B cell (primary cell): ENCODE data around the gene CLIC6. TPM values are rescaled to one million over a fixed set of nuclear protein-coding genes. Genes with fewer than 3 reads are reported as not detected.

ENCODE experiments used
- ATAC-seq: fragments of 200-7000 bp; cut with Tn5 transposase; one replicate; pipeline ENCODE4 v1.10.0; 2021; ENCODE audit warnings: low read depth, mild to moderate bottlenecking, moderate number of reproducible peaks, moderate library complexity
- CTCF ChIA-PET: fragments of 350-600 bp; sonication (Branson Sonifier 250); formaldehyde crosslinking; loops from one replicate; lab custom pipeline; 2021; ENCODE audit warnings: antibody characterized with exemption, inconsistent platforms; lab: Charles Lee
- POLR2A ChIA-PET: fragments of 350-600 bp; sonication (Branson Sonifier 250); formaldehyde crosslinking; loops from one replicate; lab custom pipeline; 2021; ENCODE audit warnings: antibody characterized with exemption; lab: Charles Lee
- DNase-seq: peaks from one replicate; pipeline ENCODE4 v3.0.0; 2013
- H2AFZ ChIP-seq: 2 replicates; pipeline ENCODE4 v1.6.1; 2012; ENCODE audit warnings: mild to moderate bottlenecking, low read depth, low read length; ENCODE audit not compliant: insufficient read depth, poor library complexity, severe bottlenecking
- H3K27ac ChIP-seq, 2 donors: 1 replicate in 1 of 2; 2 replicates in 1 of 2; pipeline ENCODE4 v1.5.1; 2012 to 2013; ENCODE audit warnings: low read length in 2 of 2, mild to moderate bottlenecking in 2 of 2, moderate library complexity in 1 of 2
- H3K27me3 ChIP-seq, 4 experiments: fragments of 200-600 bp in 1 of 4; sonication (generic) in 1 of 4; replicated peaks in 1 of 4; 1 replicate in 2 of 4; 2 replicates in 2 of 4; pipeline versions ENCODE4 v1.6.1 to v1.7.0; 2013 to 2016; ENCODE audit warnings: low read length in 3 of 4, mild to moderate bottlenecking in 2 of 4, mixed read lengths in 1 of 4, moderate library complexity in 1 of 4; ENCODE audit not compliant: insufficient read depth in 4 of 4, control insufficient read depth in 3 of 4; ENCODE audit errors: control extremely low read depth in 1 of 4
- H3K36me3 ChIP-seq, 2 experiments: replicated peaks in 1 of 2; 1 replicate in 1 of 2; 2 replicates in 1 of 2; pipeline versions ENCODE4 v1.6.1 to v1.7.1; 2013; ENCODE audit warnings: low read length in 1 of 2; ENCODE audit not compliant: insufficient read depth in 2 of 2, control insufficient read depth in 1 of 2; ENCODE audit errors: control extremely low read depth in 1 of 2, extremely low read depth in 1 of 2
- H3K4me1 ChIP-seq, 2 donors: fragments of 200-600 bp in 1 of 2; sonication (generic) in 1 of 2; 1 replicate in 1 of 2; 2 replicates in 1 of 2; pipeline versions ENCODE4 v1.5.1 to v1.6.1; 2013 to 2017; ENCODE audit warnings: low read length in 2 of 2; ENCODE audit not compliant: control insufficient read depth in 2 of 2, insufficient read depth in 2 of 2
- H3K4me2 ChIP-seq: replicated peaks from 2 replicates; pipeline ENCODE3; 2012; ENCODE audit warnings: mild to moderate bottlenecking, low read depth, low read length; ENCODE audit not compliant: poor library complexity, severe bottlenecking
- H3K4me3 ChIP-seq, 5 experiments: fragments of 200-600 bp in 1 of 5; sonication (generic) in 1 of 5; 1 replicate in 3 of 5; 2 replicates in 2 of 5; pipeline versions ENCODE4 v1.5.1 to v1.7.0; 2011 to 2016; ENCODE audit warnings: low read length in 4 of 5, mild to moderate bottlenecking in 4 of 5, low read depth in 2 of 5, control low read depth in 1 of 5, moderate library complexity in 1 of 5; ENCODE audit not compliant: insufficient read depth in 1 of 5; ENCODE audit errors: control extremely low read depth in 1 of 5, extremely low read depth in 1 of 5
- H3K79me2 ChIP-seq: fragments of 200-600 bp; sonication (generic); one replicate; pipeline ENCODE4 v1.6.0; 2016; ENCODE audit warnings: low read length; ENCODE audit not compliant: control insufficient read depth, insufficient read depth
- H3K9ac ChIP-seq: fragments of 200-600 bp; sonication (generic); 2 replicates; pipeline ENCODE4 v1.6.1; 2017; ENCODE audit warnings: mild to moderate bottlenecking, low read length, moderate library complexity
- H3K9me3 ChIP-seq, 3 donors: one replicate each; pipeline versions ENCODE4 v1.6.1 to v1.7.1; 2013; ENCODE audit warnings: low read length in 2 of 3; ENCODE audit not compliant: control insufficient read depth in 2 of 3, insufficient read depth in 1 of 3; ENCODE audit errors: control extremely low read depth in 1 of 3
- H4K20me1 ChIP-seq: 2 replicates; pipeline ENCODE4 v1.6.0; 2012; ENCODE audit warnings: mild to moderate bottlenecking, low read length; ENCODE audit not compliant: insufficient read depth, control insufficient read depth, poor library complexity, severe bottlenecking
- H3K27ac Mint-ChIP-seq: one replicate; pipeline ENCODE4 v1.8.0; 2021; ENCODE audit warnings: mixed read lengths
- H3K27me3 Mint-ChIP-seq: one replicate; pipeline ENCODE4 v1.8.0; 2021; ENCODE audit warnings: mixed read lengths
- H3K4me1 Mint-ChIP-seq: one replicate; pipeline ENCODE4 v1.8.0; 2021; ENCODE audit warnings: mixed read lengths
- H3K4me3 Mint-ChIP-seq: one replicate; pipeline ENCODE4 v1.8.0; 2021; ENCODE audit warnings: mixed read lengths
- H3K9me3 Mint-ChIP-seq: one replicate; pipeline ENCODE4 v1.8.0; 2022; ENCODE audit warnings: mixed read lengths; ENCODE audit not compliant: insufficient read depth
- EZH2 ChIP-seq: IDR thresholded peaks from 2 replicates; pipeline ENCODE4 v1.6.1; 2012; ENCODE audit warnings: borderline replicate concordance, low read depth, mild to moderate bottlenecking, moderate library complexity, low read length; ENCODE audit not compliant: insufficient read depth, poor library complexity, severe bottlenecking
- WGBS: methylation state at CpG from one replicate; pipeline ENCODE4 v1.1.5; 2013; ENCODE audit warnings: missing lambda C conversion rate; ENCODE audit not compliant: insufficient coverage; 5-methylcytosine and 5-hydroxymethylcytosine counted together
- intact Hi-C: fragments of 100-400 bp; cut with micrococcal nuclease; formaldehyde crosslinking; loops from one replicate; pipeline ENCODE4 v1.10.0; 2022
- polyA plus RNA-seq: library from polyadenylated mRNA; depleted of rRNA; stranded (reverse); fragments of >200 nt; gene quantifications from 2 replicates; pipeline ENCODE4 v1.2.3, GENCODE V29; 2012
- total RNA-seq, 2 donors: library from RNA; stranded (reverse); fragments of 120-200 nt in 1 of 2; gene quantifications; 1 replicate in 1 of 2; 2 replicates in 1 of 2; pipeline versions ENCODE4 v1.2.3 to v1.2.4, GENCODE V29; 2013 to 2022
- TF ChIP-seq, protein P1 (sequence below): fragments of 200-600 bp; IDR thresholded peaks from one replicate; pipeline ENCODE4 v1.8.0; 2022; ENCODE audit warnings: antibody characterized with exemption, mild to moderate bottlenecking

Gene CLIC6
- total and polyA plus RNA-seq, 2 donors (not counting 1 experiment from before 2014, with no cell fraction given): 0.01 to 0.07 TPM

DNA sequence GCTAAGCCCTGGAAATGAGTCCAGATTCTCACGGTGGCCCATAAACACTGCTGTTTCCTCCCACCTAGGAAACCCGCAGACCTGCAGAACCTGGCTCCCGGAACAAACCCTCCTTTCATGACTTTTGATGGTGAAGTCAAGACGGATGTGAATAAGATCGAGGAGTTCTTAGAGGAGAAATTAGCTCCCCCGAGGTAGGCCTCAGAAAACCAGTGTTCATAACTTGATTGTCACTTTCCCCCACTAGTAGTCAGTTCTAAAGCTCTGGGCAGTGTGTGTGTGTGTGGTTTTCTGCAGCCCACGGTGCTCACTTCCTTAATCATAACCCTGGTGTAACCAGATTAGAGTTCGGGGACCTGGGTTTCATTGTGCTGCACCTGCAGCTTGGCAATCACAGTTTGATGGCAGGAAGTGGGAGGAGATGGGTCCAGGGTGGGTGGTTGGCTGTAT lies 39.1 kb downstream of the CLIC6 start:
- no peak for TF ChIP-seq EZH2
- TF ChIP-seq, protein P1, sequence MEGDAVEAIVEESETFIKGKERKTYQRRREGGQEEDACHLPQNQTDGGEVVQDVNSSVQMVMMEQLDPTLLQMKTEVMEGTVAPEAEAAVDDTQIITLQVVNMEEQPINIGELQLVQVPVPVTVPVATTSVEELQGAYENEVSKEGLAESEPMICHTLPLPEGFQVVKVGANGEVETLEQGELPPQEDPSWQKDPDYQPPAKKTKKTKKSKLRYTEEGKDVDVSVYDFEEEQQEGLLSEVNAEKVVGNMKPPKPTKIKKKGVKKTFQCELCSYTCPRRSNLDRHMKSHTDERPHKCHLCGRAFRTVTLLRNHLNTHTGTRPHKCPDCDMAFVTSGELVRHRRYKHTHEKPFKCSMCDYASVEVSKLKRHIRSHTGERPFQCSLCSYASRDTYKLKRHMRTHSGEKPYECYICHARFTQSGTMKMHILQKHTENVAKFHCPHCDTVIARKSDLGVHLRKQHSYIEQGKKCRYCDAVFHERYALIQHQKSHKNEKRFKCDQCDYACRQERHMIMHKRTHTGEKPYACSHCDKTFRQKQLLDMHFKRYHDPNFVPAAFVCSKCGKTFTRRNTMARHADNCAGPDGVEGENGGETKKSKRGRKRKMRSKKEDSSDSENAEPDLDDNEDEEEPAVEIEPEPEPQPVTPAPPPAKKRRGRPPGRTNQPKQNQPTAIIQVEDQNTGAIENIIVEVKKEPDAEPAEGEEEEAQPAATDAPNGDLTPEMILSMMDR: no peak
- H3K27ac Mint-ChIP-seq: no peak overlapping the region
- peak overlapping the region; percentile 8 for H3K4me3 Mint-ChIP-seq
- peaks cover 7% of the 10 kb centered on the region in 2 donors for H3K4me1 ChIP-seq
- H3K9me3 Mint-ChIP-seq: no peaks in the 10 kb centered on the region
- no peaks in the 10 kb centered on the region for H3K9me3 ChIP-seq
- H3K9ac ChIP-seq: no peak overlapping the region
- H3K4me2 ChIP-seq: peak overlapping the region; percentile 24
- peak; percentile 14 for DNase-seq
- peaks cover 7% of the 10 kb centered on the region for H3K4me1 Mint-ChIP-seq
- ATAC-seq: peak; percentile 51
- peaks cover 10% of the 10 kb centered on the region for H3K27me3 Mint-ChIP-seq
- no peaks in the 10 kb centered on the region for H3K79me2 ChIP-seq
- intact Hi-C loops: no loop called here
- H3K36me3 ChIP-seq: no peaks in the 10 kb centered on the region
- H3K27ac ChIP-seq: no peak overlapping the region
- WGBS: 30% methylated on average over 2 of the region's 8 CpGs
- peak overlapping the region; percentile 55 for H2AFZ ChIP-seq
- no peaks in the 10 kb centered on the region for H3K27me3 ChIP-seq
- H3K4me3 ChIP-seq: no peak overlapping the region
- POLR2A ChIA-PET: no interaction called here
- H4K20me1 ChIP-seq: no peaks in the 10 kb centered on the region
- CTCF ChIA-PET: interaction anchor here (1.9 to 2.6 kb wide), 2 partner anchors 15 to 1132 kb away, joined by 6 to 16 read pairs; no protein-coding TSS in a partner anchor

DNA sequence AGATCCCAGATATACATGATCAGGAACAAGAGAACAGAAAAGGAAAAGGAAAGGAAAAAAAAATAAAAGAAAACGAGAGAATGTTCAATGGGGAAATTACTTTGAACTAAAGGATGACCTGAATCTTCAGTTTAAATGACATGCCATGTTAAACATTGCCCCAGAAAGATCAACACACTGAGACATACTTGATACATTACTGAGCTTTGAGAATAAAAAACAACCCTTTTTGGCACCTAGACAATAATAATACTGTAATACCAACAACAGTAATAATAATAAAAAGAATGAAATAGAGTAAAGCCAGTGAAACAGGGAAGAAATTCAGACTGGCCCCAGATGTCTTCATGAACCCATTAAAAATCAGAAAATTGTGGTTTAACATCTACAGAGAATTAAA lies 44.8 kb downstream of the CLIC6 start:
- ATAC-seq (no peak), DNase-seq (no peak)
- no peaks in the 10 kb centered on the region for H3K79me2 ChIP-seq
- no peak overlapping the region for H3K4me2 ChIP-seq
- no peaks in the 10 kb centered on the region for H3K9me3 Mint-ChIP-seq
- no peak overlapping the region for H3K4me3 ChIP-seq
- no peaks in the 10 kb centered on the region for H3K36me3 ChIP-seq
- H4K20me1 ChIP-seq: no peaks in the 10 kb centered on the region
- intact Hi-C loops: no loop called here
- H2AFZ ChIP-seq: no peak overlapping the region
- no peaks in the 10 kb centered on the region for H3K4me1 ChIP-seq
- TF ChIP-seq, protein P1: no peak
- no peak for TF ChIP-seq EZH2
- H3K4me3 Mint-ChIP-seq: no peak overlapping the region
- no peaks in the 10 kb centered on the region for H3K9me3 ChIP-seq
- WGBS: no CpG with 5 or more reads among the region's 1 CpG
- H3K4me1 Mint-ChIP-seq: peaks cover 10% of the 10 kb centered on the region
- no peaks in the 10 kb centered on the region for H3K27me3 ChIP-seq
- POLR2A ChIA-PET: no interaction called here
- no peak overlapping the region for H3K9ac ChIP-seq
- H3K27me3 Mint-ChIP-seq: no peaks in the 10 kb centered on the region
- CTCF ChIA-PET: no interaction called here
- H3K27ac ChIP-seq: no peak overlapping the region
- H3K27ac Mint-ChIP-seq: no peak overlapping the region
